HG02763 (cell line): ENCODE data around the gene STUB1.

Source experiments
- ATAC-seq: cut with Tn5 transposase; IDR thresholded peaks from one replicate; pipeline ENCODE4 v1.9.1; 2021; ENCODE audit warnings: mild to moderate bottlenecking, moderate library complexity; ENCODE audit not compliant: unreplicated experiment

The STUB1 gene

GRCh38 chr16:679814-680624, at the start of gene STUB1:
STUB1 (plus strand) TSS chr16:680410; CDS start chr16:680526, 116 bp downstream.
- peak; percentile 36 for ATAC-seq

GRCh38 chr16:630815-631405, 49.3 kb upstream of the STUB1 start, which contains the start of gene WFIKKN1:
WFIKKN1 (plus strand) TSS chr16:630985; CDS start chr16:631254, 269 bp downstream.
- no peak for ATAC-seq

- ATAC-seq, result no peak
Observed at GRCh38 chr16:631808-632358, 48.3 kb upstream of the STUB1 start.

- ATAC-seq, result no peak
Observed at GRCh38 chr16:632486-633335, 47.5 kb upstream of the STUB1 start.

GRCh38 chr16:633336-634050, 46.7 kb upstream of the STUB1 start:
- ATAC-seq, result no peak

GRCh38 chr16:634051-634670, 46.0 kb upstream of the STUB1 start:
- ATAC-seq, result no peak

GRCh38 chr16:634996-635395, 45.2 kb upstream of the STUB1 start:
- no peak for ATAC-seq

GRCh38 chr16:635573-636205, 44.5 kb upstream of the STUB1 start:
- no peak for ATAC-seq

- peak; percentile 76 for ATAC-seq
Observed at GRCh38 chr16:636206-637080, 43.8 kb upstream of the STUB1 start, which contains the start of gene METTL26. METTL26 (minus strand) TSS chr16:636305; CDS start chr16:636290, 15 bp downstream.

GRCh38 chr16:637081-638018, 42.9 kb upstream of the STUB1 start:
- no peak for ATAC-seq

- ATAC-seq, result no peak
Observed at GRCh38 chr16:638034-638543, 42.1 kb upstream of the STUB1 start.

GRCh38 chr16:638836-639235, 41.4 kb upstream of the STUB1 start:
- ATAC-seq, result no peak

GRCh38 chr16:640614-641013, 39.6 kb upstream of the STUB1 start:
- no peak for ATAC-seq

- peak; percentile 54 for ATAC-seq
Observed at GRCh38 chr16:641326-642188, 38.7 kb upstream of the STUB1 start, which contains the start of gene MCRIP2. MCRIP2 (plus strand) TSS chr16:641828; CDS start chr16:641992, 164 bp downstream.

GRCh38 chr16:642189-643049, 37.8 kb upstream of the STUB1 start:
- peak; percentile 37 for ATAC-seq
